Measurements from ENCODE around the gene SAMD1. TPM values are rescaled to one million over a fixed set of nuclear protein-coding genes. Genes with fewer than 3 reads are reported as not detected.

Gene SAMD1
- total and polyA plus RNA-seq, 2 of the 8 experiments (the other 6 are each of a cell fraction or from before 2014, with no cell fraction given): 40.0 to 100 TPM

GRCh38 chr19:14039181-14039580, 51.4 kb downstream of the SAMD1 start:
- Histone ChIP-seq H2BK15ac (ENCODE audit: low read length) (no peak overlapping the region), H2BK120ac (replicated peaks; ENCODE audit: low read depth, low read length) (no peak overlapping the region)

More at GRCh38 chr19:14039181-14039580, 51.4 kb downstream of the SAMD1 start:
- ChIA-PET CTCF (ENCODE audit: partially characterized antibody) (interaction anchor here (0.8 to 5.0 kb wide), 6 partner anchors 7 to 86 kb away, joined by 3 to 39 read pairs (median 10); partner anchors contain the start of gene IL27RA), POLR2A (ENCODE audit: partially characterized antibody) (interaction anchor here (0.7 kb wide), 1 partner anchor 87 kb away, joined by 3 read pairs; the partner anchor contains the start of gene DCAF15)
- 84% methylated on average over 7 of the region's 7 CpGs; no CpG with 5 or more reads in 1 of the 2 experiments for WGBS, 2 experiments (ENCODE audit: extremely low coverage in 1 of 2, insufficient coverage in 1 of 2, insufficient read length in 1 of 2, insufficient replicate concordance in 2 of 2, low coverage in 1 of 2, low lambda C conversion rate in 2 of 2, missing lambda C conversion rate in 1 of 2)
- Histone ChIP-seq H4K8ac (ENCODE audit: extremely low read depth, insufficient read depth, low read length) (no peak overlapping the region), H4K91ac (replicated peaks; ENCODE audit: insufficient read length, low read length) (no peak overlapping the region), H3K4me2 (ENCODE audit: insufficient read depth in 1 of 2, low read depth in 2 of 2, low read length in 2 of 2) (no peak overlapping the region), H2BK20ac (ENCODE audit: low read length) (no peak overlapping the region), H3K23me2 (ENCODE audit: low read depth, low read length) (no peaks in the 10 kb centered on the region), H3K79me1 (ENCODE audit: low read depth, low read length) (no peaks in the 10 kb centered on the region), H3K4me1 (replicated peaks in 1 of 4; ENCODE audit: control insufficient read depth in 3 of 4, insufficient read depth in 4 of 4, low read length in 3 of 4) (no peaks in the 10 kb centered on the region), H2BK12ac (ENCODE audit: low read depth, low read length) (no peak overlapping the region), H3K9ac (replicated peaks in 1 of 4; ENCODE audit: extremely low read depth in 1 of 4, low read depth in 3 of 4, low read length in 3 of 4) (no peak overlapping the region), H4K20me1 (replicated peaks in 1 of 2; ENCODE audit: control insufficient read depth in 1 of 2, insufficient read depth in 2 of 2, low read length in 2 of 2) (no peaks in the 10 kb centered on the region), H2AFZ (ENCODE audit: low read length) (no peak overlapping the region), H3K4ac (replicated peaks; ENCODE audit: insufficient read length, low read depth, low read length) (no peak overlapping the region), H3K36me3 (ENCODE audit: control insufficient read depth in 2 of 4, insufficient read depth in 4 of 4, low read length in 3 of 4) (no peaks in the 10 kb centered on the region), H3K27me3 (replicated peaks in 1 of 4; ENCODE audit: control insufficient read depth in 3 of 4, extremely low read depth in 1 of 4, insufficient read depth in 3 of 4, low read length in 3 of 4) (no peaks in the 10 kb centered on the region), H3K9me3 (ENCODE audit: insufficient read depth in 2 of 2, low read depth in 1 of 2, low read length in 1 of 2) (no peaks in the 10 kb centered on the region), H3K79me2 (ENCODE audit: control insufficient read depth in 1 of 2, insufficient read depth in 2 of 2, low read length in 2 of 2) (no peaks in the 10 kb centered on the region), H3K23ac (ENCODE audit: insufficient read length) (no peak overlapping the region), H2BK5ac (ENCODE audit: low read depth, low read length) (no peak overlapping the region), H3K56ac (replicated peaks; ENCODE audit: insufficient read length, low read depth, low read length) (no peak overlapping the region), H4K5ac (ENCODE audit: insufficient read length, low read depth, low read length) (no peak overlapping the region), H3K4me3 (ENCODE audit: extremely low read depth in 1 of 4, insufficient read depth in 2 of 4, low read depth in 3 of 4, low read length in 4 of 4) (no peak overlapping the region), H3K14ac (ENCODE audit: insufficient read length) (no peak overlapping the region), H3K27ac (ENCODE audit: low read depth, low read length) (no peak overlapping the region), H3K18ac (ENCODE audit: extremely low read depth, low read length) (no peak overlapping the region), H2AK5ac (ENCODE audit: low read depth, low read length) (0 out of 2 replicates have a peak overlapping the region, but pooled peaks have one; percentile 53)
- TF ChIP-seq SIN3A (conservative IDR thresholded peaks at IDR 0.05 in 1 of 2, IDR thresholded peaks at IDR 0.05 in 1 of 2; ENCODE audit: low read depth in 1 of 2, low read length in 2 of 2) (no peak), KDM1A (IDR thresholded peaks at IDR 0.05; ENCODE audit: borderline replicate concordance, low read length) (peak; percentile 43; the same call in 1 of the 2 replicates), RFX5 (IDR thresholded peaks at IDR 0.05; ENCODE audit: borderline replicate concordance, low read depth, low read length) (no peak), RXRA (IDR thresholded peaks at IDR 0.05; ENCODE audit: insufficient read depth, low read depth, low read length) (no peak), CHD1 (IDR thresholded peaks at IDR 0.05; ENCODE audit: low read depth, low read length) (no peak), EZH2 (IDR thresholded peaks at IDR 0.05; ENCODE audit: low read depth, low read length, severe bottlenecking) (no peak)
- no peak for DNase-seq (ENCODE audit: low read depth in 1 of 2, low spot score in 2 of 2)
- FAIRE-seq: no peak
